ENCODE data around the gene ZNF853.

DNA sequence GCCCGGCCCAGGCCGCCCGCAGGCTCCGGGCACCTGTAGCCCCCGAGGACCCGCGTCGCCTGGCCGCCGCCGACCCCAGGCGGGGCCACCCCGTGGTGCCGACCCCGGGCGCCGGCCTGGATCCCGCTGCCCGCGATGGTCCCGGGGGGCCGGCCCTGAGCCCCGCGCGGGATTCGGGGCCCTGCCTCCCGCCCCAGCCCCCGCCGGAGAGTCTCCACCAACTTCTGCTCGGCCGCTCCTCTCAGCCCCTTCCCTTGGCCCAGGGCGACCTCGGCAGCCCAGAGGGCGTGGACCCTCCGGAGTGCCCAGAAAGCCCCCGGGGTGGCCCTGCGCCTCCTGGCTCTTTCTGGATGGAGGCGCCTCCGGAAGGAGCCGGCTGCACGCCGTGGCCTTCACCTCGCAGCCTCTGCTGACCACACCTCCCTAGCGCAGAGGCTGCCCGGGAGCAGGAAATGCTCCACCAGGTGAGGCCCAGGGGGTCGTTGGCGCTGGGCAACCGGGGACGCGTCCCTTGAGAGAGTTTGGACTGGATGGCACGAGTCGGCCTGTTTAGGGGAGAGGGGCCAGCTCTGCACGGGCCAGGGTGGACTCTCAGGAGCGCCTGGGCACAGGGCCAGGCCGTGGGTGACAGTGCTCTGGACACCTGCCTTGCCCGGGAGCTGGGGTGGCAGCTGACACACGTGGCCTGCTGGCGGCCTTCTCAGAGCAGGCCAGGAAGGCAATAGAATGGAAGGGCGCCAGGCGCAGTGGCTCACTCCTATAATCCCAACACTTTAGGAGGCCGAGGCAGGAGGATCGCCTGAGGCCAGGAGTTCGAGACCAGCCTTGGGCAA lies 529 bp downstream of the ZNF853 start:
- TF ChIP-seq, protein P1, sequence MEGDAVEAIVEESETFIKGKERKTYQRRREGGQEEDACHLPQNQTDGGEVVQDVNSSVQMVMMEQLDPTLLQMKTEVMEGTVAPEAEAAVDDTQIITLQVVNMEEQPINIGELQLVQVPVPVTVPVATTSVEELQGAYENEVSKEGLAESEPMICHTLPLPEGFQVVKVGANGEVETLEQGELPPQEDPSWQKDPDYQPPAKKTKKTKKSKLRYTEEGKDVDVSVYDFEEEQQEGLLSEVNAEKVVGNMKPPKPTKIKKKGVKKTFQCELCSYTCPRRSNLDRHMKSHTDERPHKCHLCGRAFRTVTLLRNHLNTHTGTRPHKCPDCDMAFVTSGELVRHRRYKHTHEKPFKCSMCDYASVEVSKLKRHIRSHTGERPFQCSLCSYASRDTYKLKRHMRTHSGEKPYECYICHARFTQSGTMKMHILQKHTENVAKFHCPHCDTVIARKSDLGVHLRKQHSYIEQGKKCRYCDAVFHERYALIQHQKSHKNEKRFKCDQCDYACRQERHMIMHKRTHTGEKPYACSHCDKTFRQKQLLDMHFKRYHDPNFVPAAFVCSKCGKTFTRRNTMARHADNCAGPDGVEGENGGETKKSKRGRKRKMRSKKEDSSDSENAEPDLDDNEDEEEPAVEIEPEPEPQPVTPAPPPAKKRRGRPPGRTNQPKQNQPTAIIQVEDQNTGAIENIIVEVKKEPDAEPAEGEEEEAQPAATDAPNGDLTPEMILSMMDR (IDR thresholded peaks at IDR 0.05; ENCODE audit: insufficient read depth, low read length) = no peak
- no peak for TF ChIP-seq GABPA (IDR thresholded peaks at IDR 0.05; ENCODE audit: low read depth)
